ENCODE measurements around the gene KIF21B.

The KIF21B gene, protein sequence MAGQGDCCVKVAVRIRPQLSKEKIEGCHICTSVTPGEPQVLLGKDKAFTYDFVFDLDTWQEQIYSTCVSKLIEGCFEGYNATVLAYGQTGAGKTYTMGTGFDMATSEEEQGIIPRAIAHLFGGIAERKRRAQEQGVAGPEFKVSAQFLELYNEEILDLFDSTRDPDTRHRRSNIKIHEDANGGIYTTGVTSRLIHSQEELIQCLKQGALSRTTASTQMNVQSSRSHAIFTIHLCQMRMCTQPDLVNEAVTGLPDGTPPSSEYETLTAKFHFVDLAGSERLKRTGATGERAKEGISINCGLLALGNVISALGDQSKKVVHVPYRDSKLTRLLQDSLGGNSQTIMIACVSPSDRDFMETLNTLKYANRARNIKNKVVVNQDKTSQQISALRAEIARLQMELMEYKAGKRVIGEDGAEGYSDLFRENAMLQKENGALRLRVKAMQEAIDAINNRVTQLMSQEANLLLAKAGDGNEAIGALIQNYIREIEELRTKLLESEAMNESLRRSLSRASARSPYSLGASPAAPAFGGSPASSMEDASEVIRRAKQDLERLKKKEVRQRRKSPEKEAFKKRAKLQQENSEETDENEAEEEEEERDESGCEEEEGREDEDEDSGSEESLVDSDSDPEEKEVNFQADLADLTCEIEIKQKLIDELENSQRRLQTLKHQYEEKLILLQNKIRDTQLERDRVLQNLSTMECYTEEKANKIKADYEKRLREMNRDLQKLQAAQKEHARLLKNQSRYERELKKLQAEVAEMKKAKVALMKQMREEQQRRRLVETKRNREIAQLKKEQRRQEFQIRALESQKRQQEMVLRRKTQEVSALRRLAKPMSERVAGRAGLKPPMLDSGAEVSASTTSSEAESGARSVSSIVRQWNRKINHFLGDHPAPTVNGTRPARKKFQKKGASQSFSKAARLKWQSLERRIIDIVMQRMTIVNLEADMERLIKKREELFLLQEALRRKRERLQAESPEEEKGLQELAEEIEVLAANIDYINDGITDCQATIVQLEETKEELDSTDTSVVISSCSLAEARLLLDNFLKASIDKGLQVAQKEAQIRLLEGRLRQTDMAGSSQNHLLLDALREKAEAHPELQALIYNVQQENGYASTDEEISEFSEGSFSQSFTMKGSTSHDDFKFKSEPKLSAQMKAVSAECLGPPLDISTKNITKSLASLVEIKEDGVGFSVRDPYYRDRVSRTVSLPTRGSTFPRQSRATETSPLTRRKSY (N-terminal part only)

GRCh38 chr1:201023517-201023902 is at the start of gene KIF21B:
TSS of gene KIF21B (minus strand) at chr1:201023714. CDS start at chr1:201023383, 331 bp downstream.
- peak; percentile 86 for DNase-seq (ENCODE audit: low read depth)
- H3K4me3 ChIP-seq (ENCODE audit: low read depth, low read length), result peak within 1 kb of the TSS; percentile 64
- TF ChIP-seq, protein P1, sequence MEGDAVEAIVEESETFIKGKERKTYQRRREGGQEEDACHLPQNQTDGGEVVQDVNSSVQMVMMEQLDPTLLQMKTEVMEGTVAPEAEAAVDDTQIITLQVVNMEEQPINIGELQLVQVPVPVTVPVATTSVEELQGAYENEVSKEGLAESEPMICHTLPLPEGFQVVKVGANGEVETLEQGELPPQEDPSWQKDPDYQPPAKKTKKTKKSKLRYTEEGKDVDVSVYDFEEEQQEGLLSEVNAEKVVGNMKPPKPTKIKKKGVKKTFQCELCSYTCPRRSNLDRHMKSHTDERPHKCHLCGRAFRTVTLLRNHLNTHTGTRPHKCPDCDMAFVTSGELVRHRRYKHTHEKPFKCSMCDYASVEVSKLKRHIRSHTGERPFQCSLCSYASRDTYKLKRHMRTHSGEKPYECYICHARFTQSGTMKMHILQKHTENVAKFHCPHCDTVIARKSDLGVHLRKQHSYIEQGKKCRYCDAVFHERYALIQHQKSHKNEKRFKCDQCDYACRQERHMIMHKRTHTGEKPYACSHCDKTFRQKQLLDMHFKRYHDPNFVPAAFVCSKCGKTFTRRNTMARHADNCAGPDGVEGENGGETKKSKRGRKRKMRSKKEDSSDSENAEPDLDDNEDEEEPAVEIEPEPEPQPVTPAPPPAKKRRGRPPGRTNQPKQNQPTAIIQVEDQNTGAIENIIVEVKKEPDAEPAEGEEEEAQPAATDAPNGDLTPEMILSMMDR (IDR thresholded peaks at IDR 0.05; ENCODE audit: low read depth, low read length), result no peak
- peak; percentile 44; the same call in 1 of the 2 replicates for TF ChIP-seq MAX (IDR thresholded peaks at IDR 0.05; ENCODE audit: low read depth, low read length)
- peak; percentile 18 for TF ChIP-seq POLR2A (IDR thresholded peaks at IDR 0.05; ENCODE audit: extremely low read depth, insufficient read length)
- no peak for TF ChIP-seq MYC (IDR thresholded peaks at IDR 0.05; ENCODE audit: low read depth, low read length)

GRCh38 chr1:201072922-201073321 is 49.4 kb upstream of the KIF21B start:
- H3K4me3 ChIP-seq (ENCODE audit: low read depth, low read length), result no peak overlapping the region
- TF ChIP-seq MYC (IDR thresholded peaks at IDR 0.05; ENCODE audit: low read depth, low read length) (no peak), MAX (IDR thresholded peaks at IDR 0.05; ENCODE audit: low read depth, low read length) (no peak), POLR2A (IDR thresholded peaks at IDR 0.05; ENCODE audit: extremely low read depth, insufficient read length) (no peak)
- TF ChIP-seq, protein P1 (IDR thresholded peaks at IDR 0.05; ENCODE audit: low read depth, low read length), result no peak
- DNase-seq (ENCODE audit: low read depth), result no peak

DNA sequence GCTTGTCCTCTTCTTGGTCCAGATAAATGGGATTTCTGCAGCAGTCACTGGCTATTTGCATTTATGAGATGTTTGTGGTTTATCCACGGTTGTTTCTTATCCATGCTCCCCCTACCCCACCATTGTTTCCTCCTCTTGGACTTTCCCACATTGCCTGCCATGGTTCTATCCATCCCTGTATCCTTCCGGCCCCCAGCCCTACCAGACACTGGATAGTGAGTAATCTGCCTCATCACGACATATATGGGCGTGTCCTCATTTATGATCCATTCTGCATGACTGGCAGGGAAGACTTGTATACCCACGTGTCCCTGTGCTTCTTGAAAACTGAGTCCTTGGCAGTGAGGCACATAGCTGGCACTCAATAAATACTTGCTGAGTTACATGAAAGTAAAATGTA is 48.6 kb upstream of the KIF21B start:
- no peak for DNase-seq (ENCODE audit: low read depth)
- TF ChIP-seq MAX (IDR thresholded peaks at IDR 0.05; ENCODE audit: low read depth, low read length) (no peak), MYC (IDR thresholded peaks at IDR 0.05; ENCODE audit: low read depth, low read length) (no peak), POLR2A (IDR thresholded peaks at IDR 0.05; ENCODE audit: extremely low read depth, insufficient read length) (no peak)
- TF ChIP-seq, protein P1 (IDR thresholded peaks at IDR 0.05; ENCODE audit: low read depth, low read length), result no peak
- no peak overlapping the region for H3K4me3 ChIP-seq (ENCODE audit: low read depth, low read length)

DNA sequence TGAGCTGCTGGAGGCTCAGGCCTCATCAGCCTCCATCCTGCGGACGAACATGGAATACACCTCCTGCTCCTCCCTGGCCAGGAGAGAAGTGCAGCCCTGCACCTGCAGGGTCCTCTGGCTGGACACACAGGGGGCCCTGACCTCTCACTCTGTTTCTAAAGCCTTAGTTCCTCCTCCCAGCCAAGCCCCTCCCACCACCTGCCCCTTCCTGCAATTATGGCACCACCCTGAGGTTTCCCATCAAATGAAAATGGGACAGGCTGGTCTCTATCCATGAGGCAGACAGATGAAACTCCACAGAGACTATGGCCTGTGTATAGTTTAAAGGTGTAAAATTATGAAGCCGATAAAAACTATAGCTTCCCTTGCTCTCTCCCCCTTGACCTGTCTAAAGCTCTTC is 46.1 kb upstream of the KIF21B start:
- DNase-seq (ENCODE audit: low read depth), result no peak
- no peak overlapping the region for H3K4me3 ChIP-seq (ENCODE audit: low read depth, low read length)
- TF ChIP-seq MYC (IDR thresholded peaks at IDR 0.05; ENCODE audit: low read depth, low read length), result no peak
- TF ChIP-seq, protein P1 (IDR thresholded peaks at IDR 0.05; ENCODE audit: low read depth, low read length), result no peak
- TF ChIP-seq MAX (IDR thresholded peaks at IDR 0.05; ENCODE audit: low read depth, low read length), result no peak
- no peak for TF ChIP-seq POLR2A (IDR thresholded peaks at IDR 0.05; ENCODE audit: extremely low read depth, insufficient read length)

GRCh38 chr1:201068976-201069375 is 45.5 kb upstream of the KIF21B start:
- H3K4me3 ChIP-seq (ENCODE audit: low read depth, low read length), result no peak overlapping the region
- TF ChIP-seq, protein P1 (IDR thresholded peaks at IDR 0.05; ENCODE audit: low read depth, low read length), result no peak
- TF ChIP-seq POLR2A (IDR thresholded peaks at IDR 0.05; ENCODE audit: extremely low read depth, insufficient read length) (no peak), MAX (IDR thresholded peaks at IDR 0.05; ENCODE audit: low read depth, low read length) (no peak), MYC (IDR thresholded peaks at IDR 0.05; ENCODE audit: low read depth, low read length) (no peak)
- DNase-seq (ENCODE audit: low read depth), result no peak
